HepG2 (cell line): ENCODE data around the gene DUSP12. TPM values are rescaled to one million over a fixed set of nuclear protein-coding genes. Genes with fewer than 3 reads are reported as not detected.

Experiments used
- BCLAF1 ChIP-seq: fragments of 450-650 bp; IDR thresholded peaks from 2 replicates; pipeline ENCODE4 v1.6.1; 2017; ENCODE audit warnings: mild to moderate bottlenecking
- DNMT3B ChIP-seq: conservative IDR thresholded peaks from 2 replicates; pipeline ENCODE4 v1.6.1; 2016; ENCODE audit warnings: missing biosample characterization, control low read depth
- FOSL2 ChIP-seq: sonication (generic); formaldehyde crosslinking; IDR thresholded peaks from 2 replicates; pipeline ENCODE4 v1.4.0; 2020; ENCODE audit warnings: missing genetic modification reagents
- GABPB1 ChIP-seq: IDR thresholded peaks from 2 replicates; pipeline ENCODE4 v1.6.1; 2016; ENCODE audit warnings: mild to moderate bottlenecking, missing genetic modification reagents, moderate library complexity, missing compliant biosample characterization
- HBP1 ChIP-seq: IDR thresholded peaks from 2 replicates; pipeline ENCODE4 v1.6.1; 2016; ENCODE audit warnings: low read depth, control low read depth
- HDAC6 ChIP-seq: fragments of 200-600 bp; sonication (generic); IDR thresholded peaks from 2 replicates; pipeline ENCODE4 v1.7.0; 2017; ENCODE audit warnings: mild to moderate bottlenecking, antibody characterized with exemption, low read length, low read depth
- HNRNPLL ChIP-seq: fragments of 200-400 bp; formaldehyde crosslinking; IDR thresholded peaks from 2 replicates; pipeline ENCODE4 v1.6.1; 2017; ENCODE audit warnings: mild to moderate bottlenecking, low read depth, low read length; ENCODE audit not compliant: poor library complexity, severe bottlenecking
- HNRNPUL1 ChIP-seq: fragments of 200-400 bp; formaldehyde crosslinking; IDR thresholded peaks from 2 replicates; pipeline ENCODE4 v1.6.1; 2017; ENCODE audit warnings: low read depth, mild to moderate bottlenecking, low read length, moderate library complexity
- KLF16 ChIP-seq, 2 experiments: sonication (generic) in 1 of 2; formaldehyde crosslinking in 1 of 2; IDR thresholded peaks; 2 replicates each; pipeline versions ENCODE4 v1.6.1 to v1.8.0; 2016 to 2023; ENCODE audit warnings: missing genetic modification reagents in 2 of 2, missing compliant biosample characterization in 1 of 2
- KMT2B ChIP-seq: IDR thresholded peaks from 2 replicates; pipeline ENCODE4 v1.6.1; 2016; ENCODE audit warnings: missing genetic modification reagents, missing compliant biosample characterization
- MBNL3 ChIP-seq: fragments of 250-450 bp; sonication (Bioruptor Pico); conservative IDR thresholded peaks from 2 replicates; pipeline ENCODE4 v1.8.0; 2022; ENCODE audit warnings: mild to moderate bottlenecking, inconsistent platforms
- MEIS1 ChIP-seq: sonication (generic); formaldehyde crosslinking; IDR thresholded peaks from 2 replicates; pipeline ENCODE4 v1.9.0; 2021; ENCODE audit warnings: mild to moderate bottlenecking, missing genetic modification reagents, moderate library complexity, borderline replicate concordance
- MTF1 ChIP-seq: sonication (generic); formaldehyde crosslinking; IDR thresholded peaks from 2 replicates; pipeline ENCODE4 v1.5.0; 2020; ENCODE audit warnings: missing genetic modification reagents
- PLSCR1 ChIP-seq: sonication (generic); formaldehyde crosslinking; IDR thresholded peaks from 2 replicates; pipeline ENCODE4 v1.5.0; 2020; ENCODE audit warnings: missing genetic modification reagents, mild to moderate bottlenecking, borderline replicate concordance
- RARG ChIP-seq: sonication (generic); formaldehyde crosslinking; IDR thresholded peaks from 2 replicates; pipeline ENCODE4 v1.4.0; 2020; ENCODE audit warnings: low read depth, mild to moderate bottlenecking, missing genetic modification reagents
- SETDB1 ChIP-seq: sonication (generic); formaldehyde crosslinking; IDR thresholded peaks from 2 replicates; pipeline ENCODE4 v1.5.1; 2020; ENCODE audit warnings: missing genetic modification reagents, mild to moderate bottlenecking, borderline replicate concordance
- TRIM24 ChIP-seq: sonication (generic); formaldehyde crosslinking; IDR thresholded peaks from 2 replicates; pipeline ENCODE4 v1.8.0; 2022; ENCODE audit warnings: mild to moderate bottlenecking, missing genetic modification reagents
- UBTF ChIP-seq: sonication (generic); formaldehyde crosslinking; IDR thresholded peaks from 2 replicates; pipeline ENCODE4 v1.4.0; 2020; ENCODE audit warnings: mild to moderate bottlenecking, missing genetic modification reagents
- ZMAT5 ChIP-seq: sonication (generic); formaldehyde crosslinking; IDR thresholded peaks from 2 replicates; pipeline ENCODE4 v1.5.0; 2020; ENCODE audit warnings: mild to moderate bottlenecking, low read depth, missing genetic modification reagents, borderline replicate concordance
- ZNF496 ChIP-seq: sonication (generic); formaldehyde crosslinking; IDR thresholded peaks from 2 replicates; pipeline ENCODE4 v1.8.1; 2023; ENCODE audit warnings: mild to moderate bottlenecking, moderate library complexity, missing genetic modification reagents; ENCODE audit not compliant: insufficient replicate concordance
- ZNF746 ChIP-seq: sonication (generic); formaldehyde crosslinking; IDR thresholded peaks from 2 replicates; pipeline ENCODE4 v1.8.0; 2022; ENCODE audit warnings: mild to moderate bottlenecking, missing genetic modification reagents
- ZNF780A ChIP-seq: sonication (generic); formaldehyde crosslinking; IDR thresholded peaks from 2 replicates; pipeline ENCODE4 v1.8.0; 2022; ENCODE audit warnings: mild to moderate bottlenecking, missing genetic modification reagents, moderate library complexity
- ZNF883 ChIP-seq: sonication (generic); formaldehyde crosslinking; IDR thresholded peaks from 2 replicates; pipeline ENCODE4 v1.5.1; 2020; ENCODE audit warnings: mild to moderate bottlenecking, missing genetic modification reagents; ENCODE audit errors: not compliant biosample characterization
- polyA plus RNA-seq, 8 experiments: library from polyadenylated mRNA; depleted of rRNA in 3 of 8; stranded (reverse) in 7 of 8; unstranded in 1 of 8; fragments of >200 nt; fragmentation: Illumina TruSeq in 4 of 8; extraction: Trizol in 4 of 8; gene quantifications; 2 replicates each; pipeline versions ENCODE4 v1.2.1 to v1.2.3, GENCODE V29; 2011 to 2016; ENCODE audit warnings: low read depth in 4 of 8, missing spikeins in 1 of 8, mixed read lengths in 1 of 8; ENCODE audit not compliant: insufficient read depth in 1 of 8
- total RNA-seq, 5 experiments: library from RNA; depleted of rRNA; stranded (reverse); fragments of >200 nt; fragmentation: Illumina TruSeq; extraction: Trizol; gene quantifications; 2 replicates each; pipeline ENCODE4 v1.2.3, GENCODE V29; 2016; ENCODE audit warnings: low read depth in 1 of 5

DUSP12 gene
- total and polyA plus RNA-seq, 2 of the 13 experiments (the other 11 are each of a cell fraction or from before 2014, with no cell fraction given): 36.7 to 37.1 TPM

GRCh38 chr1:161725908-161726472 lies 23.6 kb upstream of the DUSP12 start (continued):
- TF ChIP-seq ZMAT5 (CRISPR knock-in tag): no peak
- no peak for TF ChIP-seq DNMT3B (CRISPR knock-in tag)
- no peak for TF ChIP-seq RARG (CRISPR knock-in tag)
- 0 out of 2 replicates have a peak, but pooled peaks have one; percentile 65 for TF ChIP-seq MEIS1
- no peak for TF ChIP-seq HBP1 (CRISPR knock-in tag)
- no peak for TF ChIP-seq ZNF883 (CRISPR knock-in tag)
- TF ChIP-seq KMT2B (CRISPR knock-in tag): no peak
- no peak for TF ChIP-seq HNRNPUL1
- TF ChIP-seq SETDB1: no peak
- TF ChIP-seq FOSL2 (CRISPR knock-in tag): no peak
- no peak for TF ChIP-seq ZNF496 (CRISPR knock-in tag)
- TF ChIP-seq TRIM24 (CRISPR knock-in tag): no peak
- no peak for TF ChIP-seq BCLAF1
- TF ChIP-seq MBNL3 (CRISPR knock-in tag): no peak
- no peak for TF ChIP-seq ZNF780A
- peak; percentile 28; the same call in 1 of the 2 replicates for TF ChIP-seq GABPB1 (CRISPR knock-in tag)
- TF ChIP-seq HDAC6: no peak
- no peak for TF ChIP-seq PLSCR1 (CRISPR knock-in tag)
- TF ChIP-seq MTF1 (CRISPR knock-in tag): no peak
- no peak for TF ChIP-seq ZNF746
- peak; percentile 41; the same call in 1 of the 2 replicates for TF ChIP-seq UBTF
- TF ChIP-seq HNRNPLL: peak; percentile 71
- no peak for TF ChIP-seq KLF16 (CRISPR knock-in tag; IDR thresholded peaks at IDR 0.05)
